Activated T-cell treated with anti-CD3 and anti-CD28 coated beads, Interleukin-2, amount 50 U/mL, for 4 hours (primary cell): ENCODE results near the gene ZSWIM4. TPM values are rescaled to one million over a fixed set of nuclear protein-coding genes. Genes with fewer than 3 reads are reported as not detected.
"Not testable (repeated sequence)": the region's sequence is repeated elsewhere in the genome, so short reads cannot be mapped to it uniquely, and the experiment has no call there.

Experiments used
- ATAC-seq, 2 donors: fragments of 200-7000 bp; cut with Tn5 transposase; one replicate each; pipeline ENCODE4 v1.10.0; 2021
- DNase-seq: peaks from one replicate; pipeline ENCODE4 v3.0.0-alpha.2; 2020
- H3K27me3 Mint-ChIP-seq: one replicate; pipeline ENCODE4 v1.8.0; 2021; ENCODE audit warnings: low read depth, mixed read lengths
- H3K36me3 Mint-ChIP-seq: one replicate; pipeline ENCODE4 v1.8.0; 2022; ENCODE audit warnings: mixed read lengths; ENCODE audit not compliant: insufficient read depth
- H3K4me1 Mint-ChIP-seq: one replicate; pipeline ENCODE4 v1.8.0; 2021; ENCODE audit warnings: low read depth, mixed read lengths
- H3K4me3 Mint-ChIP-seq: one replicate; pipeline ENCODE4 v1.8.0; 2021; ENCODE audit warnings: mild to moderate bottlenecking, moderate library complexity, mixed read lengths
- H3K9me3 Mint-ChIP-seq: one replicate; pipeline ENCODE4 v1.8.0; 2021; ENCODE audit warnings: mixed read lengths
- total RNA-seq, 3 donors: library from RNA; stranded (reverse); gene quantifications; one replicate each; pipeline ENCODE4 v1.2.1, GENCODE V29; 2021

ZSWIM4 gene
- 1 to 10 TPM; 3.2 to 5.0 (median 3.7) TPM for total RNA-seq

DNA sequence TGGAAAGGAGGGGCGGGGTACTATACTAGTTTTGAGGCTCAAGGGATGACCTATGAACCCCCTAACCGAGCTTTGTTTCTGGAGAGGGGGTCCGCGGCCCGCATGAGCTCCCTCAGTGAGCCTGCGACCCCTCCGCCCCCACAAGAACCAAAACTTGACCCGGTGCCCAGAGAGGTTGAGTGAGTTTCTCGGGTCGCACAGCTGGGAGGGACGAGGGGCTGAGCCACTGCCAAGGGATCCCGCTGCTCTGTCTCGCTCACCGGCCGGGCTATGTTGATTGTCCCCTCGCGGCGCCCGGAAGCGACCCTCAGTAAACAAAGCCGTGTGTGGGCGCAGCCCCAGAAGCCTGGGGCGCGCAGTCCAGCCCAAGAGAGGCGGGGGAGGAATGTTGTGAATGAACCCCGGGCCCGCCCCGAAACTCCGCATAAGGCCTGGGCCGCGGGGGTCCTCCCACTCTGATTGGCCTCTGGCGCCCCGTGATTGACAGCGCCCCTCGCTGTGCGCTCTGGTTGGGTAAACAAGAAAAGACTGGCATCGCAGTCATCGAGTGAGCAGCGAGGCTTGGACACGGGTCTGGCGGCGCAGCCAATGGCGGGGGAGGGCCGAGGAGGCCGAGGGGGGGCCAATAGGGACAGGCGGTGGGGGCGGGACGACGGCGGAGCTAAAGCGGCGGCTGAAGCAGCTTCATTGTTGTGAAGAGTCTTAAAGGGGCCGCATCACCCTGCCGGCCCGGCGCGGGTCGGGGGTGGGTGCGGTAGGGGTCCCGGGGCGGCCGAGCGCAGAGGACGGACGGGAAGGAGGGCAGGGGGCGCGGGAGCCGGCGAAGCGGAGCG is at the start of gene ZSWIM4:
TSS of gene ZSWIM4 (plus strand) at position 687 of the 833 bp plus-strand sequence. CDS start 206 bp downstream, outside the sequence.
- Mint-ChIP-seq H3K9me3 (no peaks in the 10 kb centered on the region), H3K4me1 (peaks cover 29% of the 10 kb centered on the region), H3K36me3 (no peaks in the 10 kb centered on the region), H3K4me3 (peak within 1 kb of the TSS; percentile 96), H3K27me3 (no peaks in the 10 kb centered on the region)
- peak; percentile 99 for ATAC-seq
- DNase-seq, result peak; percentile 87

DNA sequence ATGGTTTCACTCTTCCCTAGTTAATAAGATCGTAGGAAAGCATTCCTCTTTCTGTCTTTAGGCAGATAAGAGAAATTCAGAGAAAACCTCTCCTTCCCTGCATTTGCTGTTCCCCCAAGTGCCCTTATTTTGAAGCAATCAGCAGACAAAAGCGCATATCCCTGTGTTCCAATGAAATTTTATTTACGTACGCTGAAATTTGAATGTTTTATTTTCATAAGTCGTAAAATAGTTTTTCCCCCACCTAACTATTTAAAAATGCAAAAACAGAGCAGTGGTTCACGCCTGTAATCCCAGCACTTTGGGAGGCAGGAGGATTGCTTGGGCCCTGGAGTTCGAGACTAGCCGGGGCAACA is 48.2 kb upstream of the ZSWIM4 start:
- Mint-ChIP-seq H3K9me3 (no peaks in the 10 kb centered on the region), H3K4me3 (peak overlapping the region; percentile 90), H3K4me1 (peaks cover 27% of the 10 kb centered on the region), H3K36me3 (no peaks in the 10 kb centered on the region), H3K27me3 (no peaks in the 10 kb centered on the region)
- DNase-seq (no peak), ATAC-seq (no peak)

DNA sequence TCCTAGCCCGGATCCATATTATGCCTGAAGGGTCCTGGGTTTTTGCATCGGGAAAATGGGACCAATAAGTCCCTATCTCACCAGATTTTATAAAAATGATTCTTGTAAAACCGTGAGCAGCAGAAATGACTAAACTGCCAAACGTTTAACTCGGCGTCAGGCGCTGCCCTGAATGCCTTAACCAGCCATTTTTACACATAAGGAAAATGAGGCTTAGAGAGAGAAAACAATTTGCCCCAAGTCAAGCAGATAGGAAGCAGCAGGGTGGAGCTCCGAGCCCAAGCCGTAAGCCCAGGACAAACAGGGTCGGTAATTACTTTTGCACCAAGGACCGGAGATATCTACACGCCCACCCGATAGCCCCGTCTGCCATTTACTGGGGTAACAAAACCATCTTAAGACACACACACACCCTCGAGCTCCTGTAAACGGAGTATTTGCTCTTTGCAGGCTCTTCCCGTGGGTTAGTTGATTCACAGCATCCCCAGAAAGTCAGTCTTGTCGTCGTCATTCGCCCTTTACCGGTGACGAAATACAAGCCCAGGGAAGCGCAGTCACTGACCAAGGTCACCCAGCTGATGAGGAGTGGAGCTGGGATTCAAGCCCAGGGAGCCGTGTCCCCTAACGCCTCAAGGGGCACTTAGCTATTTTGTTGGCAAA is 46.9 kb upstream of the ZSWIM4 start:
- peak; percentile 2 to 6 for ATAC-seq

DNA sequence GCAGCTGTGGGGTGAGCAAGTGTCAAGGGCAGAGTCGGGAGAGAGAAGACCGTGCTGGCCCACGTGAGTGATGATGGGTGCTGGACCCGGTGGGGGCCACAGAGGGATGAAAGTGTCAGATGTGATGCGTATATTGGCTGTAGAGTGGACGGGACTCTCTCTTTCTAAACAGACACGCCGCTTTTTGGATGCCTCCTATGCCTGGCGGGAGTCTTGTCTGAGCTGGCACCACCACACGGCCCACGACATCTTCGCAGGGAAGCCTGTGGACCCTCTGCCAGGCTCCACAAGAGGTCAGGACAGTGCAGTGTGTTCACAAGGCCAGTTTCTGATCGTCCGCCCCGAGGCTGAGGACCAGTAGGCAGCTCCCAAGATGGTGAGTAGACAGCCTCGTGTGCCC is 43.8 kb upstream of the ZSWIM4 start:
- no peak overlapping the region for H3K4me3 Mint-ChIP-seq
- ATAC-seq (no peak), DNase-seq (no peak)
- H3K4me1 Mint-ChIP-seq, result peaks cover 27% of the 10 kb centered on the region
- no peaks in the 10 kb centered on the region for H3K9me3 Mint-ChIP-seq
- peaks cover 17% of the 10 kb centered on the region for H3K36me3 Mint-ChIP-seq
- H3K27me3 Mint-ChIP-seq, result no peaks in the 10 kb centered on the region

More for the DNA sequence above, 46.9 kb upstream of the ZSWIM4 start:
- no peaks in the 10 kb centered on the region for H3K27me3 Mint-ChIP-seq
- peaks cover 3% of the 10 kb centered on the region for H3K36me3 Mint-ChIP-seq
- no peak for DNase-seq
- H3K4me1 Mint-ChIP-seq, result peaks cover 27% of the 10 kb centered on the region
- H3K4me3 Mint-ChIP-seq, result peak overlapping the region; percentile 90
- no peaks in the 10 kb centered on the region for H3K9me3 Mint-ChIP-seq

DNA sequence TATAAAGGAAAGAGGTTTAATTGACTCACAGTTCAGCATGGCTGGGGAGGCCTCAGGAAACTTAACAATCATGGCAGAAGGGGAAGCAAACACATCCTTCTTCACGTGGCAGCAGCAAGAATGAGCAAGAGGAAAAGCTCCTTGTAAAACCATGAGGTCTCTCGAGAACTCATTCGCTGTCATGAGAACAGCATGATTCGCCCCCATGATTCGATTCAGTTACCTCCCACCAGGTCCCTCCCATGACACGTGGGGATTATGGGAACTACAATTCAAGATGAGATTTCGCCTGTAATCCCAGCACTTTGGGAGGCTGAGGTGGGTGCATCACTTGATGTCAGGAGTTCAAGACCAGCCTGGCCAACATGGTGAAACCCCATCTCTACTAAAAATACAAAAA is 41.6 kb upstream of the ZSWIM4 start:
- not testable (repeated sequence) for H3K4me3 Mint-ChIP-seq, ATAC-seq, H3K9me3 Mint-ChIP-seq, H3K27me3 Mint-ChIP-seq, DNase-seq
- H3K4me1 Mint-ChIP-seq, result peaks cover 14% of the 10 kb centered on the region
- H3K36me3 Mint-ChIP-seq, result peaks cover 28% of the 10 kb centered on the region

DNA sequence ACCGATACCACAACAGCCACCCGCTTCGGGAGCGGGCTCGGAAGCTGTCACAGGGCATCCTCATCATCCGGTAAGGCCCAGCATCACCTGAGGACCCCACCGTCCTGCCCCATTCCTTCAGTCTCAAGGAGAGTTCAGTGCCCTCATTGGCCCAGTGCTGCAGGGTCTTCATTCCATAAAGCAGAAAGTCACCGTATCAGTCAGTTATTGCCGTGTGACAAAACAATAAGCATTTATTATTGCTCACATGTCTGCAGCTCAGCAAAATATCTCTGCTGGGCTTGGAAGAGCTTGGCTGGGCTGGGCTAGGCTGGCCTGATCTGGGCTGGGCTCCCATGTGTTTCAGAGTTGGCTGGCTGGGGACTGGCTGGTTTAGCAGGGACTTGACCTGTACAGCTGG is 39.0 kb upstream of the ZSWIM4 start:
- ATAC-seq, result no peak
- H3K36me3 Mint-ChIP-seq, result peaks cover 28% of the 10 kb centered on the region
- H3K27me3 Mint-ChIP-seq, result no peaks in the 10 kb centered on the region

DNA sequence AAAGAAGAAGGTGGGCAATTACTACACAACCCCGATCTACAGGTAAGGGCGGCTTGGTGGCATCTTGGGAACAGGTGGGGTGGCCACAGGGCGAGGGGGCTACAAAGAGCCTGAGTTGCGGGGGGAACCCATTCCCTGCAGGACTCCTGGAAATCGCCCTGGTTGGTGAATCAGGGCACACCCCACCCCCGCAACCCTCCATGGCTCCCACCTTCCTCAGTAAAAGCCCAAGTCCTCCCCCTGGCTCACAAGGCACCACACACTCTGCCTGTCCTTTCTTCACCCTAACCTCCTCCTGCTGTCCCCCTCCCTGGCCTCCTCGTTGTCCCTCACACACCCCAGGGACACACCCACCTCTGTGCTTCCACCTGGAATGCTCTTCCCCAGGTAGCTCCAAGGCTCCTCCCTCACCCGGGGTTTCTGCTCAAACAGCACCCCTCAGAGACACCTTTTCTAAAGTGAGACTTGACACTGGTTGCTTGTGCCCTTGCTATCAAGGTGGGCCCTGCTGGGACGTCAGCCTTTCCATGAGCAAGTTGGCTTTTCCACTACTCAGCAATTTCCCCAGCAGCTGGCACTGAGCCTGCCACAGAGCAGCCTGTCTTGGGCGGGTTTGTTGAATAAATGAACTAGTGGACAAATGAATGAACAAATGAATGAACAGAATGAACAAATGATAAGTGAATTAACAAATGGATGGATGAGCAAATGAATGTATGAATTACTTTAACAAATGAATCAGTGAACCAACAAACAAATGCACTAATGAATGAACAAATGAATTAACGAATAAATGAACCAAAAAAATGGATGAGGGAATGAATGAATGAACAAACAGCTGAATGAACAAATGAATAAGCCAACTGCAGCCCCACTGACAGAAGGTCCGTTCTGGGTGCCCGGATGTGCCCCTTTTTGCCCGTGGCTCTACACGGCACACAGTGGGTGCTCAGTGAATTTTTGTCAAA is 37.2 kb upstream of the ZSWIM4 start:
- no peak overlapping the region for H3K4me3 Mint-ChIP-seq
- H3K36me3 Mint-ChIP-seq, result peaks cover 30% of the 10 kb centered on the region
- no peaks in the 10 kb centered on the region for H3K9me3 Mint-ChIP-seq
- no peaks in the 10 kb centered on the region for H3K4me1 Mint-ChIP-seq
- no peaks in the 10 kb centered on the region for H3K27me3 Mint-ChIP-seq
- DNase-seq (no peak), ATAC-seq (no peak)

More for the DNA sequence above, 39.0 kb upstream of the ZSWIM4 start:
- no peak for DNase-seq
- no peaks in the 10 kb centered on the region for H3K4me1 Mint-ChIP-seq
- no peaks in the 10 kb centered on the region for H3K9me3 Mint-ChIP-seq
- no peak overlapping the region for H3K4me3 Mint-ChIP-seq

DNA sequence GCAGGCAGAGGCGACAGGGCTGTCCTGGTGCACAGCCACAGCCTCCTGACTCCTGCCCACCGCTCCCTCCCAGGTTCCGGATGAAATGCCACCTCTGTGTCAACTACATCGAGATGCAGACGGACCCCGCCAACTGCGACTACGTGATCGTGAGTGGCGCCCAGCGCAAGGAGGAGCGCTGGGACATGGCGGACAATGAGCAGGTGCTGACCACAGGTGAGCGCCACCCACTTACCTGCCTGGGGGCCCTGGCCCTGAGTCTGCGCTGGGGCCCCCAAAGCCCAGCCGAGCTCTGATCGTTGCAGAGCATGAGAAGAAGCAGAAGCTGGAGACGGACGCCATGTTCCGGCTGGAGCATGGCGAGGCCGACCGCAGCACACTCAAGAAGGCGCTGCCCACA is 36.4 kb upstream of the ZSWIM4 start:
- H3K4me1 Mint-ChIP-seq, result peaks cover 2% of the 10 kb centered on the region

DNA sequence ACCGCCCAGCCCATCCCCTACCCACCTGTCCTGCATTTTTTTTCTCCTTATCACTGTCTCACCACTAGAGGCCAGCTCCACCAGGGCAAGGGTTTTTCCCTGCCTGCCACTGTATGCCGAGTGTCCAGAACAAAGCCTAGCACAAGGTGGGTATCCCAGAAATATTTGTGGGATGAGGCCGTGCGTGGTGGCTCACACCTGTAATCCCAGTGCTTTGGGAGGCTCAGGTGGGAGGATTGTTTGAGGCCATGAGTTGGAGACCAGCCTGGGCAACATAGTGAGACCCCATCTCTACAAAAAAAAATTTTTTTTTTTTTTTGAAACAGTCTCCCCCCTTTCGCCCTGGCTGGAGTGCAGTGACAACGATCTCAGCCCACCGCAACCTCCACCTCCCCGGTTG is 33.8 kb upstream of the ZSWIM4 start:
- Mint-ChIP-seq H3K4me3 (no peak overlapping the region), H3K9me3 (no peaks in the 10 kb centered on the region), H3K27me3 (no peaks in the 10 kb centered on the region), H3K4me1 (peaks cover 10% of the 10 kb centered on the region), H3K36me3 (peaks cover 17% of the 10 kb centered on the region)
- no peak for DNase-seq
- no peak for ATAC-seq

More for the DNA sequence above, 36.4 kb upstream of the ZSWIM4 start:
- ATAC-seq (no peak), DNase-seq (no peak)
- no peaks in the 10 kb centered on the region for H3K27me3 Mint-ChIP-seq
- no peak overlapping the region for H3K4me3 Mint-ChIP-seq
- H3K36me3 Mint-ChIP-seq, result peaks cover 27% of the 10 kb centered on the region
- no peaks in the 10 kb centered on the region for H3K9me3 Mint-ChIP-seq

DNA sequence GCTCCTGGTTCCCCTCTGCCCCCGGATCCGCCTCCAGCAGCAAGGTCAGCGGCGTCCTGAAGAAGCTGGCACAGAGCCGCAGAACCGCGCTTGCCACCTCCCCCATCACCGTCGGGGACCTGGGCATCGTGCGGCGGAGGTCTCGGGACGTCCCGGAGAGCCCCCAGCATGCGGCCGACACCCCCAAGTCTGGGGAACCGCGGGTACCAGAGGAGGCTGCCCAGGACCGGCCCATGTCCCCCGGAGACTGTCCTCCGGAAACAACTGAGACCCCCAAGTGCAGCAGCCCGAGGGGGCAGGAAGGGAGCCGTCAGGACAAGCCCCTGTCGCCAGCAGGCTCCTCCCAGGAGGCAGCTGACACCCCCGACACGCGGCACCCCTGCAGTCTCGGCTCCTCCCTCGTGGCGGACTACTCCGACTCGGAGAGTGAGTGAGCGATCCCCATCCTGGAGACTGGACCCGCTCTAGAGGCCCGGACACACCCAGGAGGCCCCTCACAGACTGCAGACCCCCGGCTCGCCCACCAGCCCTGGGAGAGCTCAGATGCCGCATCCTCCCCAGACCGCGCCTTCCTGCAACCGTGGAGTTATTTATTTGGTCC is 32.5 kb upstream of the ZSWIM4 start:
- peaks cover 10% of the 10 kb centered on the region for H3K4me1 Mint-ChIP-seq
- DNase-seq (no peak), ATAC-seq (no peak)
- H3K27me3 Mint-ChIP-seq, result no peaks in the 10 kb centered on the region
- H3K4me3 Mint-ChIP-seq, result no peak overlapping the region
- peaks cover 12% of the 10 kb centered on the region for H3K36me3 Mint-ChIP-seq
- no peaks in the 10 kb centered on the region for H3K9me3 Mint-ChIP-seq

DNA sequence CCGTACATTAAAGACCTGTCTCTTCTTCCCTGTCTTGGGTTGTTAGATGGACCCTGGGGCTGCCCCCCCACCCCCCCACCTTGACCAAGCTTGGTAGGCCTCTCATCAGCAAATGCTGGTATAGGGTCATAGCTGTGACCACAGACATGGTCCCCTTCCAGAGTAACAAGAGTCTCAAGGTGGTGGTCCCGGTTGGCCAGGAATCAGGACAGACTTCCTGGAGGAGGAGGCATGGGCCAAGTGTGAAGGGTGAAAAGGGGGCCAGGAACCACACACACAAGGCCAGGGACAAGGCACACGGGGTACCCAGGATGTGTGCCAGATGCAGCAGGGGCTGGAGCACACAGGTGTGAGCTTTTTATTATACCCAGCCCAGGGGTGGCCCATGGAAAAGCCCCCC is 32.0 kb upstream of the ZSWIM4 start:
- DNase-seq (no peak), ATAC-seq (no peak)
- Mint-ChIP-seq H3K4me1 (peaks cover 10% of the 10 kb centered on the region), H3K9me3 (no peaks in the 10 kb centered on the region), H3K36me3 (peaks cover 10% of the 10 kb centered on the region), H3K27me3 (no peaks in the 10 kb centered on the region), H3K4me3 (peak overlapping the region; percentile 81)

DNA sequence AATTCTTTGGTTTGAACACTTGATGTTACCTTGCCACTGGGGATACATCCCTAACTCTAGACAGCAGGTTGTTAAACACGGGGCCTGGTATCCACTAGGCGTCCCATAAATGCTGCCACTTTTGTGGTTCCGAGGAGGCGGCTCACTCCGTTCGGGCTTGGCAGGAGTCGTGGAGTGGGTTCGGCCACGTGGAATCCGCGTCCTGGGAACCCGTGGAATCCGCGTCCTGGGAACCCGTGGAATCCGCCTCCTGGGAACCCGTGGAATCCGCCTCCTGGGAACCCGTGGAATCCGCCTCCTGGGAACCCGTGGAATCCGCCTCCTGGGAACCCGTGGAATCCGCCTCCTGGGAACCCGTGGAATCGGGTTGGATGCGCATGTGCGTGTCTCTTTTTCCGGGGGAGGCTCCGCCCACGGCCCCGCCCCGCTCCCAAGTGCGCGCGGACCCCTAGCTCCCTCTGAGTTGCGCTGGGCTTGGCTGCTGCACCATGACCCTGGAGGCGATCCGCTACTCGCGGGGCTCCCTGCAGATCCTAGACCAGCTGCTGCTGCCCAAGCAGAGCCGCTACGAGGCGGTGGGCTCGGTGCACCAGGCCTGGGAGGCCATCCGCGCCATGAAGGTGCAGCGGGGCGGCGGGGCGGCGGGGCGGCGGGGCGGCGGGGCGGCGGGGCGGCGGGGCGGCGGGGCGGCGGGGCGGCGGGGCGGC is 31.0 kb upstream of the ZSWIM4 start, which contains the start of gene MRI1:
TSS of gene MRI1 (plus strand) at position 422 of the 707 bp plus-strand sequence. CDS start at position 489, 67 bp downstream.
- Mint-ChIP-seq H3K27me3 (no peaks in the 10 kb centered on the region), H3K9me3 (no peaks in the 10 kb centered on the region), H3K4me3 (peak within 1 kb of the TSS; percentile 90), H3K4me1 (peaks cover 10% of the 10 kb centered on the region), H3K36me3 (peaks cover 9% of the 10 kb centered on the region)
- DNase-seq (peak; percentile 75), ATAC-seq (peak; percentile 81 to 90)

DNA sequence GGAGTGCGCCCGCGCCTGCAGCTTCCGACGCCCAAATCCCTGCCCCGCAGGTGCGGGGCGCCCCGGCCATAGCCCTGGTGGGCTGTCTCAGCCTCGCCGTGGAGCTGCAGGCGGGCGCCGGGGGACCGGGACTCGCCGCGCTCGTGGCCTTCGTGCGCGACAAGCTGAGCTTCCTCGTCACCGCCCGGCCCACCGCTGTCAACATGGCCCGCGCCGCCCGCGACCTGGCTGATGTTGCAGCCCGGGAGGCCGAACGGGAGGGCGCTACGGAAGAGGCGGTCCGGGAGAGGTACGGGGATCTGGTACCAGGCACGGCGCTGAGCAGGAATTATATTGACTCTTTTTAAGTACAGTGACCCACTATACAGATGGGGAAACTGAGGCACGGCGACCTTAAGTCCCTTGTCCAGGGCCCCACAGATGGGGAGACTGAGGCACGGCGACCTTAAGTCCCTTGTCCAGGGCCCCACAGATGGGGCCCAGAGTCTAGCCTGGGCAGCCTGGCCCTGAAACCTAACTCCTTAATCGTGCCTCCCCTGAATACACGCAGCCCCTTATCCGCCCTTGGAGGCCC is 30.3 kb upstream of the ZSWIM4 start:
- Mint-ChIP-seq H3K36me3 (peaks cover 9% of the 10 kb centered on the region), H3K4me1 (peaks cover 10% of the 10 kb centered on the region), H3K27me3 (no peaks in the 10 kb centered on the region), H3K4me3 (peak overlapping the region; percentile 90), H3K9me3 (no peaks in the 10 kb centered on the region)
- DNase-seq (peak; percentile 31), ATAC-seq (peak; percentile 69 to 74)
